Anterior cingulate cortex (tissue), 58 donors: ENCODE measurements around the gene FUOM.

Experiments used
- DNase-seq, 58 donors: peaks; one replicate each; lab custom pipeline; 2025; lab: John Stamatoyannopoulos, UW

The FUOM gene, protein sequence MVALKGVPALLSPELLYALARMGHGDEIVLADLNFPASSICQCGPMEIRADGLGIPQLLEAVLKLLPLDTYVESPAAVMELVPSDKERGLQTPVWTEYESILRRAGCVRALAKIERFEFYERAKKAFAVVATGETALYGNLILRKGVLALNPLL

DNA sequence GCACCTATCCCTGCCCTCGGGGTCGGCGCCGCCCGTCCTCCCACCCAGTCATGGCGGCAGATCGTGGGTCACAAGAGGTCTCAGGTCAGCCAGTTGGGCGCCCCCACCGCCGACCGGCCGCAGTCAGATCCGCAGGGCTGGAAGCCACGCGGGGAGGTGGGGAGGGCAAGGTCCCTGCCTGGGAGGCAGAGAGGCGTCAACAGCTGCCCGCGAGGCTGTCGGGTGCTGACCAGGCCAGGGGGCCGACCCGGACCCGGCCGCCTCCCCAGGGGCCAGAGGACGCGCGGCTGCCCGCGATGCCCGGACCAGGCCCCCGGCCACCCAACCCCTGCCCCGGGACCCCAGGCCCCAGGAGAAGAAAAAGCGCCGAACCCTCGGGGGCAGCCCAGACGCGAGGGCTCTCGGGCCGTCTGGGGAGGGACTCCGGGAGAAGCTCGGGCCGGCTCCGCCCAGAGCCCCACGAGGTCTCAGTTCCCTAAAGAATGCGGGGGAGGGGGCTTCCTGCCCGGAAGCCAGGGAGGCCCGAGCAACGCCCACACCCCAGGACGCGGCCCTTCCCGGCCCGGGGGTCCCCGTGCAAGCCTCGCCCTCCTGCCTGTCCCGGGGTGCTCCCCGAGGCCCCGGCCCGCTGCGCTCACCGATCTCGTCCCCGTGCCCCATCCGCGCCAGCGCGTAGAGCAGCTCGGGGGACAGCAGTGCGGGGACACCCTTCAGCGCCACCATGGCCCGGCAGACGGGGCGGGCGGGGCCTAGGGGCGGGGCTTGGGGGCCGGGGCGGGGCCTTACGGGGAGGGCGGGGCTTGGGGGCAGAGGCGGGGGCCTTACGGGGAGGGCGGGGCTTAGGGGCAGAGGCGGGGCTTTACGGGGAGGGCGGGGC is at the start of gene FUOM:
FUOM (minus strand) TSS at position 735 of the 877 bp plus-strand sequence; CDS start at position 723, 12 bp downstream.
- DNase-seq: peak in 6 of 58 donors; percentile 10 to 85 (median 24)

DNA sequence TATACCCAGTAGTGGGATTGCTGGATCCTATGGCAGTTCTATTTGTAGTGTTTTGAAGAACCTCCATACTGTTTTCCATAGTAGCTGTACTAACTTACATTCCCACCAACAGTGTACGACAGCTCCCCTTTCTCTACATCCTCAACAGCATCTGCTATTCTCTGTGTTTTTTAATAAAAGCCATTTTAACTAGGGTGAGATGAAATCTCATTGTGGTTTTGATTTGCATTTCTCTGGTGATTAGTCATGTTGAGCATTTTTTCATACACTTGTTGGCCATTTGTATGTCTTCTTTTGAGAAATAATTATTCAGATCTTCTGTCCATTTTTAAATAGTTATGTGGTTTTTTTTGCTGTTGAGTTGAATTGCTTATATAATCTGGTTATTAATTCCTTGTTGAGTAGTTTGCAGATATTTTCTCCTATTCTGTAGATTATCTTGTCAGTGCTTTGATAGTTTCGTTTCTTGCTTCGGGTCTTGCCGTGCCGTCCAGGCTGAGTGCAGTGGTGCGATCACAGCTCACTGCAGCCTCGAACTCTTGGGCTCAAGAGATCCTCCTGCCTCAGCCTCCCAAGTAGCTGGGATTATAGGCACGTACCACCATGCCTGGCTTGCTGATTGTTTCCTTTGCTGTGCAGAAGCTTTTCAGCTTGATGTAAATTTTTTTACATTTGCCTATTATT is 48.2 kb upstream of the FUOM start:
- DNase-seq: no peak

DNA sequence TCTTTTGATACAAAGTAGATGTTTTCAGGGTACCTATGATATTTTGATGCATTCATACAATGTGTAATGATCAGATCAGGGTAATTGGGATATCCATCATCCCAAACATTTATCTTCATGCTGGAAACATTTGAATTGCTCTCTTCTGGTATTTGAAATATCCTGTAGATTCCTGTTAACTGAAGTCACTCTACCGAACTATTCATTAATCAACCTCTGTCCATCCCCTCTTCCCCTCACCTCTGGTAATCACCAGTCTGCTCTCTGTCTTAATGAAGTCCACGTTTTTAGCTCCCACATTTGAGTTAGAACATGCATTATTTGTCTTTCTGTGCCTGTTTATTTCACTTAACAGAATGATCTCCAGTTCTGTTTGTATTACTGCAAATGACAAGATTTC is 47.5 kb upstream of the FUOM start:
- DNase-seq: no peak

DNA sequence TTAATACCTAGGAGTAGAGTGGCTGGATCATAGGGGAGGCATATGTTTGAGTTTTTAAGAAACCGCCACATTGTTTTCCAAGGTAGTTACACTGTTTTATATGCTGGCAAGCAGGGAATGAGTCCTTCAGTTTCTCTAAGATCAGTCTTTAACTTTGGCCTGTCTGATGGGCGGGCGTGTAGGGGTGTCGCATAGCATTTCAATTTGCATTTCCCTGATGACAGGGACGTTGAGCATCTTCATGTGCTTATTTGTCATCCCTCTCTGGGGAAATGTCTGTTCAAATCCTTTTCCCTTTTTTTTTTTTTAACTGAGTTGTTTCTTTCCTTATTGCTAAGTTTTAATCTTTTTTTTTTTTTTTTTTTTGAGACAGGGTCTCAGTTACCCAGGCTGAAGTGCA is 46.0 kb upstream of the FUOM start:
- DNase-seq: no peak

DNA sequence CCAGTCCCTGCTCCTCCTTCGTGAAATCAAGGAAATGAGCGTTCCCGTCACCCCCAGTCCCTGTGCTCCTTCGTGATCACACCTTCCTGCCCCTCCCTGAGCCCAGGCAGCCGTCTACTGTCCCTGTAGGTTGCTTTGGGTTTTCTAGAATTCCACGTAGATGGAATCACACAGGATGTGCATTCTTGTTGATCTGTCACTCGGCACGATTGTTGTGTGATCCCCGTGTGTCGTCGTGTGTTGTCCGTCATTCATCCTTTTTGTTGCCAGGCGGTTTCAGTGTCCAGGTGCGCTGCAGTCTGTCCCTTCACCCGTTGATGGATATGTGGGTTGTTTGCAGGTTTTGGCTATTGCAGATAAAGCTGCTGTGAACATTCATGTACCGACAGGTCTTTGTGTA is 45.5 kb upstream of the FUOM start:
- DNase-seq: no peak

DNA sequence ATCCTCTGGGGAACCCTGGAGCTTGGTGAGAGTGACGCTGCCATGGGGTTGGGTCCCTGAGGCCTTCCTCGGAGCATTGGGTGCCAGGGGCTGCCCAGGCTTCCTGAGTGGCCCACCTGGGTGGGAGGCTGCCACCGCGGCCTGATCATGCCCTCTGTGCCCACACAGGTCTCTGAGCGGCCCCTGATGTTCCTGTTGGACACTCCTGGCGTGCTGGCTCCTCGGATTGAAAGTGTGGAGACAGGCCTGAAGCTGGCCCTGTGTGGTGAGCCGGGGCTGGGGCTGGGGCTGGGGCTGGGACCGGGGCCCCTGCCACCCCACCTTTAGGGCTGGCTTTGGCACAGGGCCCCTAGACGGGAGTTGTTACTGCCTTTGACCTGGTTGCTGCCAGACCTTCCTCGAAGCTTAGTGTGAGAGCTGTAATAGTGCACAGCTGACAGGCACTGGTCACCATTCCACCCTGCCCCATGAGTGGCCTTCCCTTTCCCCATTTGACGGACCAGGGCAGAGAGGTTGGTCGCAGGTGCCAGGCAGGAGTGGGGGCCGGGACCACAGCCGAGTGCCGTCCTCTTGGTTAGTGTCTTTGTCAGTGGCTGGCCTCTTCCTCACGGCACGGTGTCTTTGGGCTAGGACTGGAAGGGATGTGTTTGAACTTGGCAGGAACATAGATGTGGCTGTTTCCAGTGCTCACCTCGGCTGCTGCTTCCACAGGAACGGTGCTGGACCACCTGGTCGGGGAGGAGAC is 44.3 kb upstream of the FUOM start:
- DNase-seq: no peak

DNA sequence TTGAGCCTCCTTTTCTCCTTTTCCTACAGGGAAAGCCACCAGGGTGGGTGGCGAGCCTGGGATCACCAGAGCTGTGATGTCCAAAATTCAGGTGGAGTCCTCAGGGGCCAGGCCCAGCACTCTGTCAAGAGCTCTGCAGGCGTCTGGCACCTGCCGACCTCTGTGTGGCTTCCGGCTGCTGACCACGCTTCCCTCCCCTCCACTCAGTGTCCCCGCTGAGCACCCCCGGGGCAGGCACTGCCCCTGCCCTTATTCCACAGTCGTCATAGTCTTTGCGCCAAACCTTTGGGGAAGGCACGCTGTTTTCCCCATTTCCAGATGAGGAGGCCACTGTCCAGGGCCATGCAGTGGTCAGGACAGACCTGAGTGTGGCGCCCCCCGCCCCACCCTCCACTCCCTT is 43.7 kb upstream of the FUOM start:
- DNase-seq: no peak

DNA sequence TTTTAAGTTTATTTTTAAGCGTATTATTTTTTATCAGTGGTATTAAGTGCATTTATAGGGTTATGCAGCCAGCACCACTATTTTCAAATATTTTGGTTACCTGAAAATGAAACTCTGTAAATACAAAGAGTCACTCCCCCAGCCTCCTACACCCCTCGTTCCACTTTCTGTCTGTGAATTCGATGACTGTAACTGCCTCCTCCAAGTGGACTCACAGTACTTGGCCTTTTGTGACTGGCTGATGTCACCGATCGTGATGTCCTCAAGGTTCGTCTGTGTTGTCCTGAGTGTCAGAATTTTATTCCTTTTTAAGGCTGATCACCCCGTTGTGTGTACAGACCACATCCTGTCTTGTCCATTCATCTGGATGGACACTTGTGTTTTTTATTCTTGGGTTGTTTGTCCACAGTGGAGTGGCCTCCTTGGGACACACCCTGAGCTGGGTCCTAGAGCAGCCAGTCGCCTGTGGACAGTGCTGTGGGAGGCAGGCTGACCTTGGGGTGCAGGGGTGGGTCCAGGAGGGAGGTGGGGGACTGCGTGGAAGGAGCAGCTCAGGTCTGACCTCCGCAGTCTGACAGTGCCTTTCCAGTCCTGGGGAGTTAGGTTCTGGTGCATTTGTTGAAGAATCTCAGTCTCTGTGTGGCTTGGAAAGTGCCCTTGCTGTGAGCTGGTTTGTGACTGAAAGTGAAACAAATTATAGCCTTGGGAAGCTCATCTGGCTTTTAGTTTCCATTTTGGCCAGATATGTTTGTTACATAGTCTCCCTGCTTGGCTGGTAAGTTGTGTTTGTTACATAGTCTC is 43.0 kb upstream of the FUOM start:
- no peak for DNase-seq

DNA sequence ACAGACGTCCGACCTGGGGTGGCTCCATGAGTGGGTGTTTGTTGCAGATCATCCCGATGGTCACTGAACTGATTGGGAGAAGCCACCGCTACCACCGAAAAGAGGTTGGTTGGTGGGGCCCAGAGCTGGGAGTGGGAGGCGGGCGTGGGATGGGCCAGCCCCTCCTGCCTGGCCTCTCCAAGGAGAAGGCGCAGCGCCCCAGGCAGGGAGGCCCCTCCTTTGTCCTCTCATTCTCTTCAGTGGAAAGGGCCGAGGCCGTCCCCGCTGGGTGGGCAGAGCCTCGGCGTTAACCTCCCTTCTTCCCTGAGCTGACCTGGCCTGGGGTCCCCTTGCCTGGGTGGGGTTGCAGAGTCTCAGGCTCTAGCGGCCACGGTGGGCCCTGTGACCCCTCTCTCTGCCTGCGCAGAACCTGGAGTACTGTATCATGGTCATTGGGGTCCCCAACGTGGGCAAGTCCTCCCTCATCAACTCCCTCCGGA is 41.3 kb upstream of the FUOM start:
- DNase-seq: no peak

DNA sequence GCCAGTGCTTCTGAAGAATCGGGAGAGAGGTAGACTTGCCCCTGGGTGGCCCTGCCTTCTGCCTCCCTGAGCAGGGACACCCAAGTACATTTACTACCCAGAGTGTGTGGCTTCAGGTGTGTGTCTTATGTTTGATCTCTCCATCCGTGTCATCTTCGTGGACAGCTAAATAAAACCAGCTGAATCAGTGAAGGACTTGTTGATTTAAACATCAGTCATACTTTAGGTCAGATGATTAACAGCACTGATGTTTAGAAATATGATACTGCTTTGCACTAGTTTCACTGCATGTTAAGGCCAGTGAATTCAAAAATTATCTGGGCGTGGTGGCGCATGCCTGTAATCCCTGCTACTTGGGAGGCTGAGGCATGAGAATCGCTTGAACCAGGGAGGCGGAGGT is 40.1 kb upstream of the FUOM start:
- DNase-seq: no peak

DNA sequence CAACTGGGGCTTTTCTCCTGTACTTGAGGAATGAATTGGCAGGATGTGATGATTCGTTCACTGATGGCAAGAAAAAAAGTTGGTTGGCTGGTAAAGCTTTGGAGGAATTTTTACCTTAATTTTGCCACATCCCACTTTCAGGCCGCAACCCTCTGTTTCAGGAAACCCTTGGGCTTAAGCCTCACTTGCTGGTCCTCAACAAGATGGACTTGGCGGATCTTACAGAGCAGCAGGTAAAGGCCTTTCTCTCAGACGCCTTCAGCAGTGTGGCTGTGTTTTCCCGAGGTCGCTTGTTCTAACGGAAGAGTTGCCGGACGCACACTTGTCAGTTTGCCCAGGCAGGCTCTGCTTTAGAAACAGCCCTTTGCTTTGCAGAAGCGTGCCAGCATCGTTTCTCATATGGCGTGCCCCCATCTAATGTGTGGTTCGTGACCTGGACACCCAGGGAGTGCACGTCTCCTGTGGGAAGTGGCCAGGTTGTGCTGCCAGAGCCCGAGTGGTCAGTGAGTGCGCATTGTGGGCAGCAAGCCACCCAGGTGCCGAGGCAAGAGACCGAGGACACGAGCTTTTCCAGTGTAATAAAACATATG is 38.3 kb upstream of the FUOM start:
- no peak for DNase-seq

DNA sequence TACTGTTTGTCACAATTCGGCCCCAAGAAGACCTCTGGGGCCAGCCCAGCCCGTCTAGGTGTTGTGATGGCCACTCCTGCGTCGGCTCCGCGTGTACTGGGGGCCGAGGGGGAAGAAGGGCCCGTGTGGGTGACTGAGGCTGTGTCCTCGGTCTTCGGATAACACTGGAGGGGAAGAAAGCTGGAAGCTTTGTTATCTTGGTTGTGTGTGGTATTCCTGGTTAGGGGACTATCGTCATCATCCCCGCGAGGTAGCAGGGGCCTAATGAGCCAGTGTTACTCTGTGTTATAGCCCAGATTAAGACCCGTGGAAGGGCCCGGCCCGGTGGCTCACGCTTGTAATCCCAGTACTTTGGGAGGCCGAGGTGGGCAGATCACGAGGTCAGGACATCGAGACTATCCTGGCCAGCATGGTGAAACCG is 37.0 kb upstream of the FUOM start:
- DNase-seq: no peak

DNA sequence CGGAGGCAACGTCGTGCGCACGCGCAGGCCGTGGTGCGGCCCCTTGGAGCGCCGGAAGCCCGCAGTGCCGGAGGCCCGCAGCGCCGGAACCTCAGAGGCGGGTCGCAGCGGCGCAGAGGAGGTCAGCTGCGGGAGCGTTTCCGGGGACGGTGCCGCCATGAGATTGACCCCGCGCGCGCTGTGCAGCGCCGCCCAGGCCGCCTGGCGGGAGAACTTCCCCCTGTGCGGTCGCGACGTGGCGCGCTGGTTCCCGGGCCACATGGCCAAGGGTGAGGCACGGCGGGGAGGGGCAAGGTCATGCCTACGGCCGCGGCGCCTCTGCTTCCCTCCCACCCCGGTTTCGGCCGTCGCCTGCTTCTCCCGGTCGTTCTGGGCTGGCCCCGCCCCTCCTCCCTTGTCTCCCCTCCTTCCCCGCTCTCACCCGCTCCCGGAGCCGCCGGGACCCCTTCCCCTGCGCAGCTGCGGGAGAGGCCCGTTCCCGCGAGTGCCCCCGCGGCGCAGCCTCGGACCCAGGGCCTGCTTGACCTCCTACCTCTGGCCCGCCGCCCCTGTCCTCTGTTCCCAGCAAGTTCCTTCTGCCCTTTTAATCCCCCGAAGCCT is 36.3 kb upstream of the FUOM start, which contains the start of gene MTG1:
MTG1 (plus strand) TSS at position 94 of the 600 bp plus-strand sequence; CDS start at position 158, 64 bp downstream.
- DNase-seq: peak; percentile 49 to 96 (median 91)

DNA sequence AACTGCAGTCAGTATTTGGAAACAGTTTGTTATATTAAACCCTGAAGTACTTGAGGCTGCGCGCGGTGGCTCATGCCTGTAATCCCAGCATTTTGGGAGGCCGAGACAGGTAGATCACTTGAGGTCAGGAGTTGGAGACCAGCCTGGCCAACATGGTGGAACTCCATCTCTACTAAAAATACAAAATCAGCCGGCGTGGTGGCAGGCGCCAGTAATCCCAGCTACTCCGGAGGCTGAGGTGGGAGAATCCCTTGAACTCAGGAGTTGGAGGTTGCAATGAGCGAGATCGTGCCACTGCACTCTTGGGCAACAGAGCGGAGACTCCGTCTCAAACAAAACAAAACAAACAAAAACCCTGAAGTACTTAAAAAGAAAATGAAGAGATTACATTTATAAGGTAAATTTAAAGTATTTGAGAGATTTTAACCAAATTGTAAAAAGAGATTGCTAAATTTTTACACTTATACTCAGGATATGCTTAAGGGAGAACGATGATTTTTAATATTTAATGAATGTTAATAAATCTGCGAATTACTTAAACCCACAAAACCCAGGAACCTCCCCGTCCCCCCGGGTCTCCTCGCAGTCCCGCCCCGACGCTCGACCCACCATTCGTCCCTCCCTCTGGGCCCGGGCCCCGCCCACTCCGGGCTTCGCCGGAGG is 35.7 kb upstream of the FUOM start:
- DNase-seq: no peak

DNA sequence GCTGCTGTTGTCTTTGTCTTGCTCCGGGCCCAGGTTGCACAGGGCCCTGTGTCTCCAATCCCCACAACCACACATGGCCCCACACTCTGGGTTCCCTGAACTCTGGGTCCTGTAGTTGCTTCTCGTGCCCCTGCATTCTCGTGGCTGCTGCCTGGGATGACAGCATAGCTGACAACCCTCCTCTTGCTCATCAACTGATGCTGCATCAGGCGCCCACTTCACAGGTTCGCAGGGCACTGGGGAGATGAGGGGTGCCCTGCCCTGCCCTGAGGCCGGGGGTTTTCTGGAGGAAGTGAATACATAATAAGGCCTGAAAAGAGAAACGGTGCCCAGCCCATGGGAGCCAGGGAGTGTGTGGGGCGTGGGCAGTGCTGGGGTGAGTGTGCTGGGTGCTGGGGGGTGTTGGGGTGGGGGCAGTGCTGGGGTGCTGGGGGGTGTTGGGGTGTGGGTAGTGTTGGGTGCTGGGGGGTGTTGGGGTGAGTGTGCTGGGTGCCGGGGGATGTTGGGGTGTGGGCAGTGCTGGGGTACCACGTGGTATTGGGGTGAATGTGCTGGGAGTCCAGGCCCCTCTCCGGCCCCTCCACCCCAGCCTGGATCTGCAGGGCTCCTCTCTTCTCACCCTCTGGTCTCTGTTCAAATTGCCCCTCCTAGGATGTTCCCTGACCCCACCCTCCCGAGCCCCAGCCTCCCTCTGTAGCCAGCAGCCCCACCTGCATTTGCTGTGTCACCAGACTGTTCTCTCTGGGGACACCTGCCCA is 34.1 kb upstream of the FUOM start:
- no peak for DNase-seq

DNA sequence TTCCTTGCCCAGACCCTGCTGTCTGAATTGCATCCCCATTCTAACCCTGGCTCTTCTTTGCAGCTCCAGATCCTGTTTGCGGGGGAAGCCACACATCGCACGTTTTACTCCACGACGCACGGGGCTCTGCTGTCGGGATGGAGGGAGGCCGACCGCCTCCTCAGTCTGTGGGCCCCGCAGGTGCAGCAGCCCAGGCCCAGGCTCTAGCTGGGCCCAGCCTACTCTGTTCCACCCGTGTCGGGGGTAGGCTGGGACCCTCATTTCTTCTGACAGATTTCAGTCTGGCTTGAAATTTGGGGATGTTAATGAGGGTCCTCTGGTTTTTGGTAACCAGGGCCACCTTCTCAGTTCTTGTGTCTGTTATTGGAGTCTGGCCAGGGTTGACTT is 33.4 kb upstream of the FUOM start:
- DNase-seq: no peak

DNA sequence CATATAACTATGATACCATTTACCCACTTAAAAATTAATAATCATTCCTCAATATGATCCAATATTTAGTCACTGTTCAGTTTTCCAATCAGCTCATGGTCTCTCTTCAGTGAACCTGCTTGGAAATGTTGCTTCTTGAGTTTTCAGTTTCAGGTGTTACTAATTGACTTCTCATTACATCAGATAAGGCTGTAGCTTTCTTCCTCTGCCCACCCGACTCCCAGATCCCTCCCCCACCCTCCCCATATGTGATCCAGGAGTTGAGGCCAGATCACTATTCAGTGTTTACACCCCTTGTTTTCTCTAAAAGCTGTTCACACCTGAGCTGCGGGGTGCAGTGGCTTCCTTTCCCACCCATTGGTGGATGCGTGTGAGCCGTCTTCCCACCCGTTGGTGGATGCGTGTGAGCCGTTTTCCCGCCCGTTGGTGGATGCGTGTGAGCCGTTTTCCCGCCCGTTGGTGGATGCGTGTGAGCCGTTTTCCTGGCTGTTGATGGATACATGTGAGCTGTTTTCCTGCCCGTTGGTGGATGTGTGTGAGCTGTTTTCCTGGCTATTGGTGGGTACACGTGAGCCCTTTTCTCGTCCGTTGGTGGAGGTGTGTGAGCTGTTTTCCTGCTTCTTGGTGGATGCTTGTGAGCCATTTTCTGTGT is 32.9 kb upstream of the FUOM start:
- no peak for DNase-seq
